HG02885 (cell line): ENCODE measurements around the gene GLT1D1.

Experiments used
- ATAC-seq: cut with Tn5 transposase; IDR thresholded peaks from one replicate; pipeline ENCODE4 v1.9.1; 2021; ENCODE audit warnings: mild to moderate bottlenecking; ENCODE audit not compliant: unreplicated experiment, poor library complexity

The GLT1D1 gene

DNA sequence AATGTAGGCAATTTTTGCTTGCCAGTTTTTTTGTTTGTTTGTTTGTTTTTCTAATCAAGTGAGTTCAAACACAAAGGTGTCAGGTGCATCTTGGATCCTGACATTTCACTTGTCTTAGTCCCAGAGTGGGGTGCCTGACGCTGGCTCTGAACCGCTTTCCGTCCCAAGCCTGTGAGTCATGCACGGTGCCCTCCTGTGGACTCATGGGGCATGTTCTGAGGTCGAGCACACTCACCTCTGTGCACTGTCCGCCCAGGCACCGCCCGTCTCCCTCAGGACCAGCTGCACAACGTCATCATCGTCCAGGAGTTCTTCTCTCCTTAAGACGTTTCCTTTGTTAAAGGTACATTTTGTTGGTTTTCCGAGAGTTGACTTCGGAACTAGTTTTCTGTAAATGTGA, 98.2 kb downstream of the GLT1D1 start:
- no peak for ATAC-seq

DNA sequence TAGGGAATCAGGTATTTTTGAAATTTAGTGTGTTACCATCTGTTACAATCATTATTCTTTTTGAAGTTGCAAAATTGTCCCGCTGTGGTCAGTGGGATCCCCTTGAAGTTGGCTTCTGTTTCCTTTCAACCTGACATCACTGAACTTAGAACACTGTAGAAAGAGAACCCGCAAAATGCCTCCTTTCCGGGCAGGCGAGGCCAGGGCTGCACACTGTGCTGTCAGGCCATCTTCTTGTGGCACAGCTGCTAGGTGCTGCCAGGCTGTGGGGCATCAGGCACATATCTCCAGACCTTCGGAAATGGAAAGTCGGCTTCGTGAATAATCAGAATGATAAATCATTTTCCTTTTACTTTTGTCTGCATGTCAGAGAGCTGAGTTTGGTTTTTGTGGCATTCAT, 103.5 kb downstream of the GLT1D1 start:
- no peak for ATAC-seq

DNA sequence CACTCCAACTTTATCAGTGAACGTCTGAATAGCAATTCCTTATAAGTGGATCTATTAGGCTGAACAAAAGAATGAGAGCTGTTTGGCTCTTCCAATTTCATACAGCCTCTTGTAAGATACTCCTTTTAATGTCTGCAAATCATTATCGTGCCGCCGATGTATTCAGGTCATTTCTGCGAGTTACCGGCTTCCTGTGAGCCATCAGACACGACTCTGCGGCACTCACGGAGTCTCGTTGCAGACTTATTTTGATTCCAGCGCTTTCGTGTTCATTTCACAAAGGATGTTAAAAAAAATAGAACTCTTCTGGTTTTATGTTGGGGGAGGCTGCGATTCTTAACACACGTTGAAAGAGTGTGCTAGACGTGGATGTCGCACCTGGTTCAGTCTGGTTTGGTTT, 106.6 kb downstream of the GLT1D1 start:
- ATAC-seq = no peak

DNA sequence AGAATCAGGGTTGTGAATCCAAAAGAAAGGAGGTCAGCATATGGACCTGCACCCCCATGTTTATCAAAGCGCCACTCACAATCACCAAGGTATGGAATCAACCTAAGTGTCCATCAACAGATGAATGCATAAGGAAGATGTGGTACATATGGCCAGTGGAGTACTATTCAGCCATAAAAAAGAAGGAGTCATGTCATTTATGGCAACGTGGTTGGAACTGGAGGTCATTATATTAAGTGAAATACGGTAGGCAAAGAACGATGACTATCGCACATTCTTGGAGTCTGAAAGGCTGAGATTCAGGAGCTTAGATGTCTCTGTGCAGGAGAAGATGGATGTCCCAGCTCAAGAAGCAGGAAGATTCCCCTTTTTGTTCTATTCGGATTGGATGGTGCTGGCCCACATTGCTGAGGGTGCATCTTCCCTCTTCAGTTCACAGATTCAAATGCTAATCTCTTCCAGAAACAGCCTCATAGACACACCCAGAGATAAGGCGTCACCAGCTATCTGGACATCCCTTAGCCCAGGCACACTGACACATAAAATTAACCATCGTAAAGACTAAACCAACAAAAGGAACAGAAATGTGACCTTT, 108.1 kb downstream of the GLT1D1 start:
- no peak for ATAC-seq

DNA sequence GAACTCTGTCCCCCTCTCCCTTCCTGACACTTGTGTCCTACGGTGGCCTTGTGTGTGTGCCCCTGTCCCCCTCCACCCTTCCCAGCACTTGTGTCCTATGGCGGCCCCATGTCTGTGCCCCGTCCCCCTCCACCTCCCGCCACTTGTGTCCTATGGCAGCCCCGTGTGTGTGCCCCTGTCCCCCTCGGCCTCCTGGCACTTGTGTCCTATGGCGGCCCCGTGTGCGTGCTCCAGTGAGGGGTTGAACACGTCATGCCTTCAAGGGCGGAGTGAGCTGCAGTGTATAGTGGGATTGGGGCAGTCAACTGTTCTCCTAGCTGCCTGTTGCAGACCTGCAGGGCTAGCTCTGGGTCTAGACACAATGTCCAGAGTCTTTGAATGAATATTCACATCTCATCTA, 108.7 kb downstream of the GLT1D1 start:
- ATAC-seq = no peak

DNA sequence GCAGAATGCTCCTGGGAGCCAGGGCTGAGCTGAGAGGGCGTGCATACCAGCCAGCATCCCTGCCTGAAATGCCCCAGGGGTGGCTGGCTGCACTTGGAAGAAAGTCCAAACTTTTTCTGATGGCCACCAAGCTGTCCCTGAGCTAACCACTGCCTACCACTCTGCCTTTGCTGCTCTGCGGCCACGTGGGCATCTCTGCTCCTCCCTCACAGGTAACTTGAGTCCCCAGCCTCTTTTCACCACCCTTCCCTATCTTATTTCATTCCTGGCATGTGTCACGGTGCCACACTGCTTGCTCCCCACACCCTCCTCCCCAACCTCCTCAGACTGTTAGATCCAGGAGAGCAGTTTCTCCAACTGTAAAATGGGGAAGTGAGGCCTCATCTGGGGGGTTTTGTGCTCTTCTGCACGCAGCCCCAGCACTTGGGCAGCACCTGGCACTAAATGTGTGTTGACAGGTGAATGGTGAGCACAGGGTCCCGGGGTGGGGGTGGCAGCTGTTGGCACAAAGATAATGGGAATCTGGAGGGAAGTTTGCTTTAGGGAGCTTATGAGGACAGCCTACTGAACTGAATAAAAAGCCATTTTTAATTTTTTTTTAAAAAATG, 113.0 kb downstream of the GLT1D1 start:
- ATAC-seq = no peak

DNA sequence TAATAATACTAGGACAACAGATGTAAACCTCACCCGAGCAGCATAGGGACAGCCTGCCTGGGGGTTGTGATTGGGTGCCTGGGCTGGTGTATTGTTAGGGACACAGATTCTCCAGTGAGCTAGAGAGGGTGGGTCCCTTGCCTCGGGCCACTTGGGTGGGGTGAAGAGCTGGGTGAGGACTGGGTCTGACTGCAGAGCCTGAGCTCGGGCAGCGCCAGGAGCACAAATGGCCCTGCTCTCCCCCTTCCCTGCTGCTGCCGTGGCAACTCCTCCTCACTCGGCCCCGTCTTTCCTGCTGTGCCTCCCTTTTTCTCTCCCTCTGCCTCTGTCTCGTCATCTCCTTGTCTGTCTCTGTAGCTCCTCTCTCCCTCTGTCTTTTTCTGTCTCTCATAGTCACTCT, 115.4 kb downstream of the GLT1D1 start:
- peak; percentile 4 for ATAC-seq

DNA sequence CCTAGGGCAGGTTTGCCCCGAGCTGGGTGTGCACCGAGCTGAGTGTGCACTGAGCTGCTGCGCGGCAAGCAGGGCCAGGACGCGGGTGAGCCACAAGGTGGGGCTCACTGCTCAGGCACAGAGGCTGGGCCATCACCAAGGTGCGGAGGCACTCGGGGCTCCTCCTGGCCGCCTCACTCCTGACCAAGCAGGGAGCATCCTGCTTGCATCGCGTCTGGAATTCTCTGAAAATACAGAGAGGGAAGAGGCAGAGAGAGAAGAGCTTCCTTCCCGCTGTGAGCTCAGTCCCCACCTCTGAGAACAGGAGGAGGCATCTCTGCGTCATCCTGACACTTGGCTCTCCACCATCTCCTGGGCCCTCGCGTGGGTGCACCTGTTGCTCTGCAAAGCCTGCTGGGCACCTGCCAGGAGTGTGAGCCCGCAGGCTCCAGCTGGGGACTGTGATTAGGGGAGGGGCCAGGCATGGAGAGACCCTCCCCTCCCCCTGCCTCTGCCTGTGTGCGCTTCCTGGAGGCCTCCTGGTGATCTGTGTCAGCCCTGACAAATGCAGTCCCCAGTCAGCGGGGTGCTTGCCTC, 116.3 kb downstream of the GLT1D1 start:
- ATAC-seq = peak; percentile 87

DNA sequence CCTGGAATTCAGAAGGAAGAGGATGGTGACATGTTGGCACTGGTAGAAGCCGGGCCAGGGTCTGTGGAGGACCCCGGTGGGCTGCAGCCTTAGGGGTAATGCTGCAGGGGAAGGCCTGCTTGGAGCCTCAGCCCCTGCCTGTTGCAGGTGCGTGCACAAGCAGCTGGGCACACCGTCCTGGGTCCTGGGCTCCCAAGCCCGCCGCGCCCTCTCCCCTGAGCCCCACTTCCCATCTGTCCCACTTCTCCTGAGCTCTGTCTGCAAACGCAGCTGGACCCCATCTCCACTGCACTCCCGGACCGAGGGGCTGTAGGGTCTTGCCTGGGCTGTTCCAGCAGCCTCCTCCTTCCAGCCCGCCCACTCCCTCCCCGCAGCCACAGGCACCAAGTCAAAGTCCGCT, 116.8 kb downstream of the GLT1D1 start:
- no peak for ATAC-seq

DNA sequence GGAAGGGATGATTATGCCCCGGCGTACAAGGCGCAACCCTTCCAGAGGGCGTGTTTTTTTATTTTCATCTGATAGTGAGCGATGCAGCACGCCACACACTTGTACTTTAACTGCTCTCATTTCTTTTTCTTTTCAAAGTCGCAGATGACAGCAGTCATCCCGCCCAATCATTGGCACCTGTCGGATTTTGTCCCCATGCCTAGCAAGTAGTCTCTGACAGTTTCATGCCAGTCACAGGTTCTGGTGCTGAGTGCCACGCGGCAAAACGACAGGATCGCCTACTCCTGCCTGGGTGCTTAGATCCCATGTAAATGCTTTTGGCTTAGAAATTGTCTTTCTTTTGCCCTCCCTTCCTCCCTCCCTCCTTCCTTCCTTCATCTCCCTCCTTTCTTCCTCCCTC, 117.7 kb downstream of the GLT1D1 start:
- no peak for ATAC-seq

DNA sequence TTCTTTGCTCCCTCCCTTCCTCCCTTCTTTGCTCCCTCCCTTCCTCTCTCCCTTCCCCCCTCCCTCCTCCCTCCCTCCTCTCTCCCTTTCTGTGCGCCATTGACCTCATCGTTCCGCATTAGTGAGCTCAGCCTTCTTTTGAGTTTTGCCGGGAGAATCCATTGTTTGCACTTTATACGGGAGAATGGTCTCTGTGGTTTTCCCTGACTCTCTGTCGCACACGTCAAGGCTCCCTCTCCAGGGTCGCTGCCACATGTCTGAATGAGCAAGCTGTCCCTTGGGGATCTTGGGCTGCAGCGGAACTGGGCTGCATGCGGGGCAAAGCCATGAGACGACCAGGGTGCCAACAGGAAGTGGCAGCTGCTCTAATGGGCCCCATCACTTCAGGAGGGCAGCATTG, 118.5 kb downstream of the GLT1D1 start:
- no peak for ATAC-seq

DNA sequence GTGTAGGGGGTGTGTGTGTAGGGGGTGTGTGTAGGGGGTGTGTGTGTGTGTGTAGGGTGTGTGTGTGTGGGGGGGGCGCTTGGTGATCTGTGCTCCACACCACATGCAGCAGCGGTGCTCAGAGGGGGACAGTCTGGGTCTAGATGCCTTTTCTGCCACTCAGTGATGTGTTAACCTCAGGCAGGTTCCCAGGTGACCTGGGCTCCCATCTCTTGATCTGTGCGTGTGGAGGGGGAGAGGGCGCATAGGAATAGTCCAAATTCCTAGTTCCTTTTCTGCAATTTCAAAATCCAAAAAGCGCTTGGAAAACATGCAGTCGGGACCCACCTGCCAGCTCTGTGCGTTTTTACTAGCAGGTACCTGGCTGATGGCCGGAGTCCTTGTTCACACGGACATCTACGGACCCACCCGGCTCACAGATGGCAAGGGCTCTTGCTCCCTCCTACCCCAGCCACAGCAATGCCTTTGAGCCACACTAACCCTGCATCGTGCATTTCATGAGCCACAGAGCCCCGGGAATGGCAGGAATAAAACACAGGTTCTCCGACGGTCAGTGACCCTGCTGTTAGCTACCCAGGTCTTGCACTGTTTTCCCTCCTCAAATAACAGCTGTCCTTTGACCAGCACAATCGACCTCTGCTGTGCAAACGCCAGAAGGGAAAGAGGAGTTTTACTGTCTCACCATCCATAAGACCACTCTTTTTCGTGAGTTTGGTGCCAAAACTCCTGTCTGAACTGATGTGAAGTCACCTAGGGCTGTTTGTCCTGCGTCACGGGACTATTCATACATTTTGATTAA, 120.8 kb downstream of the GLT1D1 start:
- no peak for ATAC-seq

DNA sequence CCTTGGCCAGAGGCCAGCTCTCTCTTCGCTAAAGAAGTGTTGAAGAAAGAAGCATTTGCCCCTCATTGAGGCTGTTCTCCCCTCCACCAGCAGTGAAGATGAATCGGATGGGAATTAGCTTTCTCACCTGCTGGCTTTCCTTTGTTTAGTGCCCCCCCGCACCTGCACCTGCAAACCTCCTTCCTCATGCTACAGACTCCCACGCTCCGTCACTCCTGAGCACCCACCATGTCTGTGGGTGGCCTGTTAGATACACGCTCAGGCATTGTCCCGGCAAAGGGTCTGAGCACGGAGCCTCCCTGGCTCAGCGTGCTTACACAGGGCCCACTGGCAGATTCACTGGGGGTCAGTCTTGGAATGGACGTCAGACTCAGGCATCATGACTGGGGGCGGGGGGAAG, 121.6 kb downstream of the GLT1D1 start:
- ATAC-seq = no peak

DNA sequence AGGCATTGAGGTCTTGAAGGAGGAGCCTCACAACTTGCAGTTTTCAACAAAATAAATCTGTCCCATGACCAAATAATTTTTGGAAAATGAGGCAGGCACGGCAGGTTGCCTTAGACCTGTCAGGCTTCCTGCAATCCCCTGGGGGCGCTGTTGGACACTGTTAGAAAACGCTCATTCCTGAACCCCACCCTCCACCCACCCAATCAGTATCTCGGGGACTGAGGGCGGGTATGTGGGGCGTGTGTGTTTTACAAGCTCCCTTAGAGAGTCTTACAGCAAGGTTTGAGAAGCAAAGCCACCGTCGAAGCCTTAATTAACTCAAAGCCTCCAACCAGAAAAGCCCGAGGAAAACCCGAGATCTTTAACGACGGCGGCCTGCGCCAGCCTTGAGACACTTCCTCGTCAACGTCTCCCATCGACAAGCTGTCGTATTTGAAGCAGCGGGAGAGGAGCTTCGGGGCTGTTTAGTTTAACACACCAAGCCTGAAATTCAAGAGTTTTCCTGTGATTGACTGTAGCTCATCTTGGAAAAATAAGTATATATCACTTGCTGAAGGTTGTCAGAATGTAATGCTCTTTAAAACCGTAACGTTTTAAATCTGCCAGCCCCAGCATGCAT, 123.0 kb downstream of the GLT1D1 start:
- no peak for ATAC-seq

DNA sequence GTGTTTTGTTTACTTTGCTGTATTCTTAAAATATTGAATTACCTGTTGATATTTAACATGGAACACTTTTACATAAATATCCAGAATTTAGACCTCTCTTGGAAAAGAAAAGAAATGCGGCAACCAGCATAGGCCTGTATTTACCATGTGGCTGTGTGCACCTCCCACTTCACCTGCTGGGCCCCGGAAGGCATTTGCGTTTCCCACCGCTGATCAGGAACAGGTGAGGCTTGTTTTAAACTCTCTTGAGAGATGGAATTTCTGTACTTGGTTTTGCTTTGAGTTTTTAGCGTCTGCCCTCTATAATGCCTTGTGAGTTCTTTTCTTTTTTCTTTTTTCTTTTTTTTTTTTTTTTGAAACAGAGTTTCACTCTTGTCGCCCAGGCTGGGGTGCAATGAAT, 124.2 kb downstream of the GLT1D1 start:
- ATAC-seq = no peak

DNA sequence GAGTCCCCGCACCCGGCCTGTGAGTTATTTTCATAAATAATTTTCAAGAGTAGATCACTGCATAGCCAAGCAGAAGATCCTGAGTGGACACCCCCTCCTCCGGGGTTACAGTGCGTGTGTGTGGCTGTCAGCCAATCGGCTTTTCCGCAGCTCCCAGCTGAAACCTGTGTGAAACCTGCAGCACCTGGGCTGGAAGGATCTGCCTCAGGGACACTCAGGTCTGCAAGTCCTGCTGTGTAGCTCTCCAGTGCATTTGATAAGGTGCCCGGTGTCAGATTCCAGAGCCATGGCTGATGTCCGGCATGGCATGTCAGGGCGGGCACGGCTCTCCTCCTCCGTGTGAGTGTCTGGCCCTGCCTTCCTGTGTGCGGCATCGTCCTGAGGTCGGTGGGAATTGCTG, 124.8 kb downstream of the GLT1D1 start:
- no peak for ATAC-seq

DNA sequence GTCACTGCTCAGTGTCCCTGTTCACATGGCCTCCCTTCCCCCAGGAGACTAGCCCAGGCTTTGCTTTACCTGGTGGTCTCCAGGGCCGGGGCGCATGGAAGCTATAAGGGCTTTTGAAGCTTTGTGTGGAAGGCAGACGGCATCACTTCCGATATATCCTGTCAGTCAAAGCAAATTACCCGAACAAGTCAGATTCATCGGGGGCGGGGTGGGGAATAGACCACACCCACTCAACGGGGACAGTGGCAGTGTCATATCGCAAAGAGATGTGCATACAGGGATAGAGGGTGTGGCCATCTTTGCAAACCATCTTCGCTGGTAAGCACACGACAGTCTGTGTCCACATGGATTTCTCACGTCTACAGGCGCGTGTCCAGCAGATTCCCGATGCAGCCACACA, 127.3 kb downstream of the GLT1D1 start:
- no peak for ATAC-seq

DNA sequence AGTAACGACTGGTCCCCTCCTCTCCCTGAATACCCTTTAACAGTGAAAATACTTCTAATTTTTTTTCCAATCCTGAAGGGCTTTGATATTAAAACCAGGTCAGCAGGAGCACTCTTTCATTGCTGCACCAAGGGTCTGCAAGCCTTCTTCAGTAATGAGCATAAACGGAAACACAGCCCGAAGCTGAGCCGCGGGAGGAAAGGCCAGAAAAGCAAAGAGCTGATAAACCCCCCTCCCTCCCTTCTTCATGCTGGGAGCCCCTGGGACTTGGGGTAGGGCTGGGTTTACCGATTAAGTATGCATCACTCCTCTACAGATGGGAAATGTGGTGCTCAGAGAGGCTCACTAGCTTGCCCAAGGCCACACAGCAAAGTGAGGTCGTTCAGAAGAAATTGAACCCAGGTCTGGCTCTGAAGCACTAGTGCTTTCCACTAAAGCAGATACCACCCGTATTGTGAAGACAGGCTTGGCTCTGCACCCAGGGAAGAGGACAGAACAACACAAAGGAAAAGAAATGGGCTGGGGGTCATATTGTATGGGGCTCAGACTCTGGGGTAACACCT, 128.8 kb downstream of the GLT1D1 start:
- no peak for ATAC-seq

DNA sequence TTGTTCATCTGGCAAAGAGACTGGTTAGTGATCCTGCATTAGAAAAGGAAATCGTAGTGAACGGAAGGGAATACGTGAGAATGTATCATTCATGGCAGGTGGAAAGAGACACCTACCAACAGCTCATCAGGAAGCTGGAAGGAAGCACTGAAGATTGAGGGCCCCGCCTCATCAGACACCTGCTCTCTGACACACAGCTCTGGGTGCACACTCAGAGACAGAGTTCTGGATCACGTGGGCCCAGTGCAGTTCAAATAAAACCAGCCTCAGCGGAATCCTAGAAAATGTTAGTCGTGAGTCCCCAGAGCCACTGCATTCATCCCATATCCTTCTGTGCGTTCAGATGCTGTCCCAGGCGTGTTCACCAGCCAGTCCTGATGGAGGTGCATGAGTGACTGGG, 129.7 kb downstream of the GLT1D1 start:
- ATAC-seq = no peak

DNA sequence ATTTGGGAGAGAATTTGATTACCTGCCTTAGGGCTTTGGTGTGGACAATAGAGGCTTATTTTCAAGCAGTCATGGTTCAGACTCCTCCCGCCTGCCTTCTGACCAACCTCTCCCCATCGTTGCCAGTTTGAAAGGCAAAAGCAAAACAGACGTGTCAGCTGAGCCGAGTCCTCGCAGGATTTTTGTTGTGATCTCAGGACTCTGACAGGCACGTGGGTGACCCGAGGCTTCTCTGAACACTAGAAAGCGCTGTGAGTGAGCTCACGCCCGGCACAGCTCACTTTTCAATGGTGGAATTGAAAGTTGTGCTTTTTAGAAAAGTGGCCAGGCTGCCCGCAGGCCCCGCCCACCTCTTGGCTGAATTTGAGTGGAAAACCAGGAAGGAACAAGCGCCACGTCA, 130.1 kb downstream of the GLT1D1 start:
- ATAC-seq = no peak

DNA sequence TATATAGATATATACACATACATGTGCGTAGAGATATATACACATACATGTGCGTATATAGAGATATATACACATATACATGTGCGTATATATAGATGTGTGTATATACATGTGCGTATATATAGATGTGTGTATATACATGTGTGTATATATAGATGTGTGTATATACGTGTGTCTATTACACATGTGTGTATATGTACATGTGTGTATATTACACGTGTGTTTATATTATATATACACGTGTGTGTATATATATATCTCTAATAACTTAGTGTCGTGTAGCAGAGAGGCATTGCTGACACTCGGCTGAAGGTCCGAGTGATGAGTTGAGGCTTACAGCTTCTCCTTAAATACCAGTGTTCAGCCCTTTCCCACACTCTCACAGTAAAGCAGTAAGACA, 133.7 kb downstream of the GLT1D1 start:
- no peak for ATAC-seq
